Stimulated activated naive CD8-positive, alpha-beta T cell treated with anti-CD3 and anti-CD28 coated beads, Interleukin-15, Interleukin-2, amounts not matched to agents 100 ng/mL and 50 ng/mL, for 24 hours (primary cell): Measurements from ENCODE around the gene ARR3.
A peak's percentile ranks its signal among the peaks of the same experiment; 100 is the strongest.
"Not testable (repeated sequence)": the region's sequence is repeated elsewhere in the genome, so short reads cannot be mapped to it uniquely, and the experiment has no call there.

Experiments
- H3K27ac Mint-ChIP-seq: one replicate; pipeline ENCODE4 v1.8.0; 2021; ENCODE audit warnings: mild to moderate bottlenecking, mixed read lengths
- H3K27me3 Mint-ChIP-seq: one replicate; pipeline ENCODE4 v1.8.0; 2021; ENCODE audit warnings: mixed read lengths
- H3K36me3 Mint-ChIP-seq: one replicate; pipeline ENCODE4 v1.8.0; 2021; ENCODE audit warnings: low read depth, mixed read lengths
- H3K4me1 Mint-ChIP-seq: one replicate; pipeline ENCODE4 v1.8.0; 2021; ENCODE audit warnings: low read depth, mixed read lengths
- H3K4me3 Mint-ChIP-seq: one replicate; pipeline ENCODE4 v1.8.0; 2021; ENCODE audit warnings: mild to moderate bottlenecking, mixed read lengths
- H3K9me3 Mint-ChIP-seq: one replicate; pipeline ENCODE4 v1.8.0; 2021; ENCODE audit warnings: mixed read lengths

ARR3 gene

GRCh38 chrX:70268034-70268433 lies at the start of gene ARR3:
TSS of gene ARR3 (plus strand) at chrX:70268334. CDS start at chrX:70269386, 1,052 bp downstream.
- Mint-ChIP-seq H3K4me1 (no peaks in the 10 kb centered on the region), H3K36me3 (no peaks in the 10 kb centered on the region), H3K4me3 (no peak within 1 kb of the TSS), H3K27ac (no peak within 1 kb of the TSS), H3K9me3 (no peaks in the 10 kb centered on the region), H3K27me3 (no peaks in the 10 kb centered on the region)

- no peak overlapping the region for H3K27ac Mint-ChIP-seq
- no peaks in the 10 kb centered on the region for H3K9me3 Mint-ChIP-seq
- no peaks in the 10 kb centered on the region for H3K27me3 Mint-ChIP-seq
- H3K36me3 Mint-ChIP-seq = no peaks in the 10 kb centered on the region
- no peaks in the 10 kb centered on the region for H3K4me1 Mint-ChIP-seq
- H3K4me3 Mint-ChIP-seq = no peak overlapping the region
These were observed 48.0 kb upstream of the ARR3 start for GRCh38 chrX:70219938-70220764.

- Mint-ChIP-seq H3K36me3 (no peaks in the 10 kb centered on the region), H3K27ac (no peak overlapping the region), H3K4me1 (no peaks in the 10 kb centered on the region), H3K27me3 (no peaks in the 10 kb centered on the region), H3K9me3 (no peaks in the 10 kb centered on the region), H3K4me3 (no peak overlapping the region)
These were observed 42.1 kb upstream of the ARR3 start for GRCh38 chrX:70226048-70226447.

- peaks cover 5% of the 10 kb centered on the region for H3K4me1 Mint-ChIP-seq
- no peak overlapping the region for H3K4me3 Mint-ChIP-seq
- H3K36me3 Mint-ChIP-seq = no peaks in the 10 kb centered on the region
- H3K27ac Mint-ChIP-seq = no peak overlapping the region
- no peaks in the 10 kb centered on the region for H3K27me3 Mint-ChIP-seq
- H3K9me3 Mint-ChIP-seq = no peaks in the 10 kb centered on the region
These were observed 41.4 kb upstream of the ARR3 start for GRCh38 chrX:70226687-70227086.

- peaks cover 39% of the 10 kb centered on the region for H3K4me1 Mint-ChIP-seq
- H3K36me3 Mint-ChIP-seq = peaks cover 4% of the 10 kb centered on the region
- peak overlapping the region; percentile 52 for H3K4me3 Mint-ChIP-seq
- H3K9me3 Mint-ChIP-seq = no peaks in the 10 kb centered on the region
- H3K27me3 Mint-ChIP-seq = peaks cover 3% of the 10 kb centered on the region
- peak overlapping the region; percentile 82 for H3K27ac Mint-ChIP-seq
These were observed 36.5 kb upstream of the ARR3 start for GRCh38 chrX:70231666-70232065.

GRCh38 chrX:70234355-70234754 lies 33.8 kb upstream of the ARR3 start, which contains the start of gene AWAT1:
TSS of gene AWAT1 (plus strand) at chrX:70234655. CDS start at chrX:70234696, 41 bp downstream.
- Mint-ChIP-seq H3K36me3 (peaks cover 4% of the 10 kb centered on the region), H3K4me1 (peaks cover 54% of the 10 kb centered on the region), H3K27me3 (peaks cover 3% of the 10 kb centered on the region), H3K4me3 (peak within 1 kb of the TSS; percentile 39), H3K9me3 (no peaks in the 10 kb centered on the region), H3K27ac (peak within 1 kb of the TSS; percentile 79)

- H3K27ac Mint-ChIP-seq = no peak overlapping the region
- H3K36me3 Mint-ChIP-seq = no peaks in the 10 kb centered on the region
- no peak overlapping the region for H3K4me3 Mint-ChIP-seq
These were observed 27.4 kb upstream of the ARR3 start for GRCh38 chrX:70240751-70241150.

GRCh38 chrX:70241501-70241900 lies 26.6 kb upstream of the ARR3 start:
- no peak overlapping the region for H3K4me3 Mint-ChIP-seq
- H3K36me3 Mint-ChIP-seq = no peaks in the 10 kb centered on the region
- H3K9me3 Mint-ChIP-seq = no peaks in the 10 kb centered on the region
- peaks cover 29% of the 10 kb centered on the region for H3K4me1 Mint-ChIP-seq
- H3K27ac Mint-ChIP-seq = peak overlapping the region; percentile 47
- H3K27me3 Mint-ChIP-seq = no peaks in the 10 kb centered on the region

More at GRCh38 chrX:70240751-70241150, 27.4 kb upstream of the ARR3 start:
- H3K27me3 Mint-ChIP-seq = no peaks in the 10 kb centered on the region
- no peaks in the 10 kb centered on the region for H3K9me3 Mint-ChIP-seq
- H3K4me1 Mint-ChIP-seq = peaks cover 32% of the 10 kb centered on the region

GRCh38 chrX:70243601-70244000 lies 24.5 kb upstream of the ARR3 start:
- H3K36me3 Mint-ChIP-seq, H3K27me3 Mint-ChIP-seq, H3K27ac Mint-ChIP-seq, H3K9me3 Mint-ChIP-seq, H3K4me3 Mint-ChIP-seq: not testable (repeated sequence)
- peaks cover 12% of the 10 kb centered on the region for H3K4me1 Mint-ChIP-seq

- Mint-ChIP-seq H3K9me3 (no peaks in the 10 kb centered on the region), H3K27me3 (no peaks in the 10 kb centered on the region), H3K4me3 (no peak overlapping the region), H3K4me1 (peaks cover 12% of the 10 kb centered on the region), H3K27ac (no peak overlapping the region), H3K36me3 (no peaks in the 10 kb centered on the region)
These were observed 23.3 kb upstream of the ARR3 start for GRCh38 chrX:70244881-70245280.

GRCh38 chrX:70247252-70247651 lies 20.9 kb upstream of the ARR3 start:
- H3K4me1 Mint-ChIP-seq = peaks cover 5% of the 10 kb centered on the region
- H3K4me3 Mint-ChIP-seq = no peak overlapping the region
- H3K9me3 Mint-ChIP-seq = no peaks in the 10 kb centered on the region
- H3K27me3 Mint-ChIP-seq = no peaks in the 10 kb centered on the region
- no peak overlapping the region for H3K27ac Mint-ChIP-seq
- no peaks in the 10 kb centered on the region for H3K36me3 Mint-ChIP-seq

- no peaks in the 10 kb centered on the region for H3K27me3 Mint-ChIP-seq
- peaks cover 27% of the 10 kb centered on the region for H3K4me1 Mint-ChIP-seq
- no peak overlapping the region for H3K4me3 Mint-ChIP-seq
- H3K9me3 Mint-ChIP-seq = no peaks in the 10 kb centered on the region
- H3K36me3 Mint-ChIP-seq = peaks cover 7% of the 10 kb centered on the region
- H3K27ac Mint-ChIP-seq = peak overlapping the region; percentile 90
These were observed 15.6 kb upstream of the ARR3 start for GRCh38 chrX:70252491-70252890.

GRCh38 chrX:70253377-70254062 lies 14.6 kb upstream of the ARR3 start:
- Mint-ChIP-seq H3K9me3 (no peaks in the 10 kb centered on the region), H3K4me3 (peak overlapping the region; percentile 31), H3K36me3 (peaks cover 7% of the 10 kb centered on the region), H3K27me3 (no peaks in the 10 kb centered on the region), H3K4me1 (peaks cover 27% of the 10 kb centered on the region), H3K27ac (peak overlapping the region; percentile 90)

GRCh38 chrX:70254063-70254400 lies 14.1 kb upstream of the ARR3 start:
- peak overlapping the region; percentile 14 for H3K4me3 Mint-ChIP-seq
- H3K4me1 Mint-ChIP-seq = peaks cover 27% of the 10 kb centered on the region
- no peaks in the 10 kb centered on the region for H3K27me3 Mint-ChIP-seq
- peaks cover 7% of the 10 kb centered on the region for H3K36me3 Mint-ChIP-seq
- no peaks in the 10 kb centered on the region for H3K9me3 Mint-ChIP-seq
- H3K27ac Mint-ChIP-seq = peak overlapping the region; percentile 90

- no peak overlapping the region for H3K4me3 Mint-ChIP-seq
- no peaks in the 10 kb centered on the region for H3K9me3 Mint-ChIP-seq
- peak overlapping the region; percentile 90 for H3K27ac Mint-ChIP-seq
- peaks cover 7% of the 10 kb centered on the region for H3K36me3 Mint-ChIP-seq
- peaks cover 27% of the 10 kb centered on the region for H3K4me1 Mint-ChIP-seq
- no peaks in the 10 kb centered on the region for H3K27me3 Mint-ChIP-seq
These were observed 13.2 kb upstream of the ARR3 start for GRCh38 chrX:70254909-70255308.
